Measurements from ENCODE around the gene DUSP10.

The DUSP10 gene

GRCh38 chr1:221759436-221759835 is 17.5 kb upstream of the DUSP10 start:
- TF ChIP-seq CTCF (IDR thresholded peaks at IDR 0.05; ENCODE audit: extremely low read depth, insufficient read depth, missing control alignments): no peak
- in situ Hi-C loops (cut with MboI; ENCODE audit: low pct_unique_long_range_greater_than_20kb, low sequenced_read_pairs, unreplicated experiment): no loop called here

GRCh38 chr1:221758455-221758854 is 16.6 kb upstream of the DUSP10 start:
- in situ Hi-C loops (cut with MboI; ENCODE audit: low pct_unique_long_range_greater_than_20kb, low sequenced_read_pairs, unreplicated experiment): no loop called here

More at GRCh38 chr1:221759436-221759835, 17.5 kb upstream of the DUSP10 start:
- DNase-seq (ENCODE audit: low spot score): no peak

GRCh38 chr1:221756830-221757551 is 15.1 kb upstream of the DUSP10 start:
- in situ Hi-C loops (cut with MboI; ENCODE audit: low pct_unique_long_range_greater_than_20kb, low sequenced_read_pairs, unreplicated experiment): no loop called here
- no peak for TF ChIP-seq CTCF (IDR thresholded peaks at IDR 0.05; ENCODE audit: extremely low read depth, insufficient read depth, missing control alignments)
- no peak for DNase-seq (ENCODE audit: low spot score)

More at GRCh38 chr1:221758455-221758854, 16.6 kb upstream of the DUSP10 start:
- no peak for DNase-seq (ENCODE audit: low spot score)
- TF ChIP-seq CTCF (IDR thresholded peaks at IDR 0.05; ENCODE audit: extremely low read depth, insufficient read depth, missing control alignments): no peak

GRCh38 chr1:221753828-221754188 is 11.9 kb upstream of the DUSP10 start:
- no peak for TF ChIP-seq CTCF (IDR thresholded peaks at IDR 0.05; ENCODE audit: extremely low read depth, insufficient read depth, missing control alignments)
- DNase-seq (ENCODE audit: low spot score): no peak
- in situ Hi-C loops (cut with MboI; ENCODE audit: low pct_unique_long_range_greater_than_20kb, low sequenced_read_pairs, unreplicated experiment): no loop called here

GRCh38 chr1:221751226-221751887 is 9.5 kb upstream of the DUSP10 start:
- DNase-seq (ENCODE audit: low spot score): no peak
- in situ Hi-C loops (cut with MboI; ENCODE audit: low pct_unique_long_range_greater_than_20kb, low sequenced_read_pairs, unreplicated experiment): no loop called here
- no peak for TF ChIP-seq CTCF (IDR thresholded peaks at IDR 0.05; ENCODE audit: extremely low read depth, insufficient read depth, missing control alignments)

- no peak for DNase-seq (ENCODE audit: low spot score)
- in situ Hi-C loops (cut with MboI; ENCODE audit: low pct_unique_long_range_greater_than_20kb, low sequenced_read_pairs, unreplicated experiment): loop anchor here (25.0 kb wide), 2 partner anchors 413 to 713 kb away; no protein-coding TSS in a partner anchor
- TF ChIP-seq CTCF (IDR thresholded peaks at IDR 0.05; ENCODE audit: extremely low read depth, insufficient read depth, missing control alignments): no peak
Measured at GRCh38 chr1:221748981-221749380, 7.1 kb upstream of the DUSP10 start.
